Subcutaneous adipose tissue (tissue), 4 donors: ENCODE data around the gene AARS2. TPM values are rescaled to one million over a fixed set of nuclear protein-coding genes. Genes with fewer than 3 reads are reported as not detected.

Experiments
- total RNA-seq, 4 donors: library from RNA; depleted of rRNA; stranded (reverse); fragments of >200 nt; gene quantifications; one replicate each; pipeline ENCODE4 v1.1.0, GENCODE V29; 2016
- TF ChIP-seq, protein P1 (sequence below): fragments of 450-650 bp; IDR thresholded peaks from one replicate; pipeline ENCODE4 v1.5.1; 2016; ENCODE audit warnings: low read depth, mild to moderate bottlenecking, control low read depth, antibody characterized with exemption, moderate library complexity

Gene AARS2
- total RNA-seq, 4 donors from 2014 or later = 3.8 to 12.1 (median 6.6) TPM

GRCh38 chr6:44286285-44286565, 26.9 kb downstream of the AARS2 start:
- TF ChIP-seq, protein P1, sequence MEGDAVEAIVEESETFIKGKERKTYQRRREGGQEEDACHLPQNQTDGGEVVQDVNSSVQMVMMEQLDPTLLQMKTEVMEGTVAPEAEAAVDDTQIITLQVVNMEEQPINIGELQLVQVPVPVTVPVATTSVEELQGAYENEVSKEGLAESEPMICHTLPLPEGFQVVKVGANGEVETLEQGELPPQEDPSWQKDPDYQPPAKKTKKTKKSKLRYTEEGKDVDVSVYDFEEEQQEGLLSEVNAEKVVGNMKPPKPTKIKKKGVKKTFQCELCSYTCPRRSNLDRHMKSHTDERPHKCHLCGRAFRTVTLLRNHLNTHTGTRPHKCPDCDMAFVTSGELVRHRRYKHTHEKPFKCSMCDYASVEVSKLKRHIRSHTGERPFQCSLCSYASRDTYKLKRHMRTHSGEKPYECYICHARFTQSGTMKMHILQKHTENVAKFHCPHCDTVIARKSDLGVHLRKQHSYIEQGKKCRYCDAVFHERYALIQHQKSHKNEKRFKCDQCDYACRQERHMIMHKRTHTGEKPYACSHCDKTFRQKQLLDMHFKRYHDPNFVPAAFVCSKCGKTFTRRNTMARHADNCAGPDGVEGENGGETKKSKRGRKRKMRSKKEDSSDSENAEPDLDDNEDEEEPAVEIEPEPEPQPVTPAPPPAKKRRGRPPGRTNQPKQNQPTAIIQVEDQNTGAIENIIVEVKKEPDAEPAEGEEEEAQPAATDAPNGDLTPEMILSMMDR = no peak

DNA sequence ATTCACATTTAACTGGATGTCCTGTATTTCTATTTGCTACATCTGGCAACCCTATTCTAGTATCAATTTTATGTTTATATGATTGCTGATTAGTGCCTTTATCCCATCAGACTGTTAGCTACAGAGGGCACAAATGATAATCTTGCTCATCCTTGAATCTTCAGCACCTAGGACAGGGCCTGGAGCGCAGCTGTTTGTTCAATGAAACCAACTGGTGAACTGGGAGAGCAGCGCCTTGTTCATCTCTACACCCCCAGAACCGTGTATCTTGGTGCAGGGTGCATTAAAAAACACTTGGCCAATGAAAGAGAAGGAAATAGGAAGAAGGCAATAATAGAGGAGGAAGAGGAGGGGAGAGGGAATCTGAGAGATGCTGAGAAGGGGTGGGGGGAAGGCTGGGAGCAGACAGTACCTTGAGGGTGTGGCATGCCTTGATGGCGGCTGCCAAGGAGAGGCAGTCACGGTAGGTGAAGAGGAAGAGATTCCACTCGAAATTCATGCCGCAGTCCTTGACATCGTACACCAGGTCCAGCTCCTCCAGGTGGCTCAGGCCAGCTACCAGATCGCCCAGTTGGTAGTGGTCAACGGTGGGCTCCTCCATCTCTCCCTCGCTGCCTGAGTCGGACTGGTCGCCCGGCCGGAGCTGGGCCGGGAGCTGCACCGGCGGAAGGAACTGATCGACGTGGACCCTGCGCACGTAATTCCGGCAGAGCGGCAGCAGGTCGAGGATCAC, 27.4 kb downstream of the AARS2 start:
- TF ChIP-seq, protein P1 = no peak

GRCh38 chr6:44284867-44285266, 28.3 kb downstream of the AARS2 start:
- TF ChIP-seq, protein P1 = no peak

DNA sequence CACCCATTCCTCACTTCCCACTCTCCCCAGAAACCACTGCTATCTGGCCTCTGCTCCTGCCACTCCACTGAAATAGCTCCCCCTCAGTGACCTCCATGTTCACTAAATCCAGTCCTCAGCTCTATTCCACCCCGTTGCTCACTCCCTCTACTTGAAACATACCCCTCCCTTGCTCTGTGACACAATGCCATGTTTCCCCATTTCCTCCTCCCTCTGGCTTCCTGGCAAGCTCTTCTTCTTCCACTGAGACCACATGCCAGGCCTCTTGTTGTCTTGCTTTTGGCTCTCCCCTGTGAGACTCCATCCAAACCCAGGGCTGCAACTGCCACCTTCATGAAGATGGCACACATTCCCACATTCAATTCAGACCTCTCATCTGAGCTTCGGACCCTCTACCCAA, 29.0 kb downstream of the AARS2 start:
- TF ChIP-seq, protein P1 = no peak

GRCh38 chr6:44278774-44279697, 34.1 kb downstream of the AARS2 start:
- TF ChIP-seq, protein P1 = no peak

DNA sequence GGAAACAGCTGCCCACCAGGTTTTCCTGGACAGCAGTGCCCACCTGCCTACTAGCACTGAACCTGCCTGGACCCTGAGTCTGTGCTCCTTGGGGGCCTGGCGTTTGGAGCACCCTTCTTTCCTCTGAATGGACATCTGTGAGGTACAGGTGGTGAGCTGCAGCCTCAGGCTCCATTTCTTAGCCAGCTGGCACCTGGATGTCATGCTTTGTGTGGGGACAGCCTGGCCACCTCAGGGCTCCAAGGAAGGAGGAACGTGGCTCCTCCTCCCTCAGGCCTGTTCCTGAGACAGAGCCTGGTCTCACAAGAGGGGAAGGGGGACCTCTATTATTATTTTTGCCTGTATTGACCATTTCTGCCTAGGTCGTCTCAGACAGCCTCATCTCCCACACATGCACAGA, 34.8 kb downstream of the AARS2 start:
- TF ChIP-seq, protein P1 = no peak

GRCh38 chr6:44277763-44278162, 35.4 kb downstream of the AARS2 start:
- TF ChIP-seq, protein P1 = no peak
